NCI-H146 treated with DMSO at 0.1 percent for 48 hours (cell line): ENCODE measurements around the gene SMIM31.

ENCODE experiments used
- DNase-seq: peaks from one replicate; lab custom pipeline; 2025; ENCODE audit not compliant: unreplicated experiment; lab: John Stamatoyannopoulos, UW

The SMIM31 gene

DNA sequence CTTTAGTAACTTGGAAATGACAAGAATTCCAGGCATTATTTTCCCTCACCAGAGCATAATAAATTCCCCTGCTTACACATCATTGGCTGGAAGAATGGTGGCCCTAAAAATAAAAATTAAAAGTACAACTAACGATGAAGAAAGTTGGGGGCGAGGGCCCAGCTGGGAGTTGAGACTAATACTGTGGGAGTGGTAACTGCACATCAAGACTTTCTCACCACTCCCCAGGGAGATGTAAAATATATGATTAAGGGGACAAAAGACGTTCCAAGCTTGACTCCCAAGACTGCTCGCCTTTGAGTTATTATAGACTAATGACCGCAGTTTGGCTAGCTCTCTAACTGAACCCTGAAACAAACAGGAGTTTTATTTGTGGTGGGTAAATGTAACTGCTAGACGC is 30.0 kb downstream of the SMIM31 start:
- DNase-seq = no peak

- DNase-seq = no peak
Observed at GRCh38 chr4:164789047-164789446, 35.1 kb downstream of the SMIM31 start.

GRCh38 chr4:164790249-164790648 is 36.3 kb downstream of the SMIM31 start:
- DNase-seq = no peak

DNA sequence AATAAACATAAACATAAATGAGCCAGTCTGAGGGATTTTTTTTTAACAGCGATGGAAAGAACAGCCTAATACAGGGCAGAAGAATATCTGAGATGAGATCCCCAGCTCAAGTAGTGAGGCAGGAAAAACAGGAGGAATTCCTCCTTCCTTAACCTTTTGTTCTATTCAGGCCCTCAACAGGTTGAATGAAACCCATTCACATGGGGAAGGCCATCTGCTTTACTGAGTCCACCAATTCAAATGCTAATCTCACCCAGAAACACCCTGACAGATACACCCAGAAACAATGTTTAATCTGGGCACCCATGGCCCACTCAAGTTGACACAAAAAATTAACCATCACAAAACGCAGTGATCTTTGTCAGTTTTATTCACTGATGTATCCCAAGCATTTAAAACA is 45.5 kb downstream of the SMIM31 start:
- no peak for DNase-seq

- no peak for DNase-seq
Observed at GRCh38 chr4:164800786-164801185, 46.9 kb downstream of the SMIM31 start.

DNA sequence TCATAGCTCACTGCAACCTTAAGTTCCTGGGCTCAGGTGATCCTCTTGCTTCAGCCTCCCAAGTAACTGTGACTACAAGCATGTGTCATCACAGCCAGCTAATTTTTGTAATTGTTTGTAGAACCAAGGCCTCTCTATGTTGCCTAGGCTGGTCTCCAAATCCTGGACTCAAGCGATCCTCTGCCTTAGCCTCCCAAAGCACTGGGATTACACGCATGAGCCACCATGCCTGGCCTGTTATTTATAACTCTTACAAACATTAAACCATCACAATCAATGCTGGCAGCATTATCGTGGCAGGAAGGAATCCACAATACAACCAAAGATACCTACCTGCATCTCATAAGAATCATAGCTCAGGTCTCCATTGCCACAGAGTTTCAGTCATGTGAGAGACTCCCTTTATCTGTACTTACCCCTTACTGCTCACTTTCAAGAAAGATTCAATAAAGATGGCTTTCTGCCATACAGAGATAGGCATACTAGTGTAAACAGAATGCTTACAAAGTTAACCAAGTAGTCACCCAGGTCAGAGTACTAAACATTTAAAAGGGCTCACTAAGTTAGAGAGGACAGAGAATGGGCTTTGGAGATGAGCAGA is 48.5 kb downstream of the SMIM31 start:
- no peak for DNase-seq

- no peak for DNase-seq
Observed at GRCh38 chr4:164803702-164804101, 49.8 kb downstream of the SMIM31 start.

DNA sequence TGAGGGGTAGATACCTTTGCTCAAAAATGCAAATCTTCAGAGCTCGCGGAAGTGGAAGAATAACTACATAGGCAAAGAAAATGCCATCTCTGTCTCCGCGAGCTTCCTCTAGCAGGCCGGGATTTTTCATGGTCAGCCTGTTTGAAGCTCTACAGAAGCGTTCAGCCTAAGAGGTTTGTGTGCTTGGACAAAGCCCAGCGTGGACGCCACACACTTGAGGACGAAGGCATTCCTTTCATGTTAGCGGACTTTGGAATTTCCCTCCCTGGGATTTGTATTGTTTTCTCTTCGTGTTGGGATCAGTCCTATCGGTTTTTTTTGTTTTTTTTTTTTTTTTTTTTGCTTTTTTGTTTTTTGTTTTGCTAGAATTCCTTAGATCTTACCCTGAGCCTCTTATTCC is 53.7 kb downstream of the SMIM31 start:
- no peak for DNase-seq

- DNase-seq = no peak
Observed at GRCh38 chr4:164813554-164813953, 59.6 kb downstream of the SMIM31 start.

DNA sequence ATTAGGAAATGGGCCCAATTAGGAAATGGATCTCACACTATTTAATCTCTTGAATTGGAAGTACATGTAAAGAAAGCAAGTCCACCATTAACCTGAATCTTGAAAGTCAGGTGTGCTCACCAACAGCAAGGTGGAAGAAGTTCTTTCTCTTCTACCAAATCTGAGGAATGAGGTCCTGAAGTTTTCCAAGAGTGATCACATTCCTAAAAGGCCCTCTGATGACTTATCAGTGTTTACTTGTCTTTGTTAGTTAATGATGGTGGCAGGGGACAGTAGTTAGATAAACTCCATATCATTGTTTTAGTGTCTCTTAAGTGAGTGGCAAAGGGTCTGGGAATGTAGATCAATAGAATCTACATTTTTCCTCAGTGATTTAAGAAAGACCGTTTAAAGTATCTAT is 61.8 kb downstream of the SMIM31 start:
- no peak for DNase-seq

- no peak for DNase-seq
Observed at GRCh38 chr4:164819366-164819765, 65.4 kb downstream of the SMIM31 start.

- DNase-seq = no peak
Observed at GRCh38 chr4:164821711-164822110, 67.8 kb downstream of the SMIM31 start.

DNA sequence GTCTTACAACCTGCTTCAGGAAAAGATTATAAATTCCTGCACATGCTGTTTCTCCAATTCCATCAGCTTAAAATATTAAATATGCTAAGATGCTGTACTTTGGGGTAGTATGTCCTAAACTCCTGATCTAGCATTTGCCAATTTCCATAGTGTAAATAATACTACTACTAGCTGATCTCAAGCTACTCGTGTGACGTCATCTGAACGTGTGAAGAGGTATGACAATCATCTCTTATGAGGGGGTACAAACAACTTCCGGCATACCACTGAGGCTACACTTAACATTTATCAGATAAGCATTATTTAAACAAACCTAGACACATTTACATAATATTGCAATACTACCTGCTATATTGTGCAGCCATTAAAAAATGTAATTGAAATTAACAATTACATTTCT is 70.7 kb downstream of the SMIM31 start:
- no peak for DNase-seq

- DNase-seq = no peak
Observed at GRCh38 chr4:164828955-164829354, 75.0 kb downstream of the SMIM31 start.

- peak; percentile 6 for DNase-seq
Observed at GRCh38 chr4:164846566-164846965, 92.6 kb downstream of the SMIM31 start.

- DNase-seq = no peak
Observed at GRCh38 chr4:164847016-164847415, 93.1 kb downstream of the SMIM31 start.

DNA sequence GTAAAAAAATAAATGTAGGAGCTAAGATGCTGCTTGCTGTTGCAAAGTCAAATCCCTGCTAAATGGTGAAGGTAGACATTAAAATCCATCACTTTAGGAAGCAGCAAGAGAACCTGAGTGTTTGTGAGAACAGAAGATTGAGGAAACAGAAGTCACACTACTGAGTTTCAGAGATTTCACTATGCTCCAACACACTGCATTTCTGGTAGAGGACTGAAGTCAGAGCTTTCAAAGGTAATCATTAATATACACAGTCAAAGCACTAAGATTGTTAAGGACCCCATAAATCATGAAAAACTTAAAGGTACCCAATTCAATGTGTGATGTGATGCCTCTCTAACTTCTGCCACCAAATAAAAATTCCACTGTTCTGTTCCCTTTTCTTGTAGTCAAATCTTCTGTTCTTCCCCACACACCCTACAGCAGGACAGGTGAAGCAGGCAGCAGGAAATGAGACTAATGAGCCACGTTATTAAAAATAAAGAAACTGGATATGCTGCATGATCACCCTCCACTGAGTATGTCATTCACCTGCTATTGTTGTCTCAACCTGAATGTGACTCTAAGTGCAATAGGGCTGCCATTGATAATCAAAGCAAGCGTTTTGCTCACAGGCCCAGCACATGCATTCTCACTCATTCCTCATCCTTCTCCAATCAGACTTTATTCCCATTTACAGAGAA is 94.2 kb downstream of the SMIM31 start:
- peak; percentile 63 for DNase-seq
